GM12878 (cell line): Measurements from ENCODE around the gene APCDD1. TPM values are rescaled to one million over a fixed set of nuclear protein-coding genes. Genes with fewer than 3 reads are reported as not detected.

Experiments used
- ATAC-seq: fragments of 200-7000 bp; cut with Tn5 transposase; 3 replicates; pipeline ENCODE4 v1.9.1; 2020; ENCODE audit warnings: mild to moderate bottlenecking, moderate library complexity
- BruUV-seq: library from RNA; stranded (reverse); fragments of 400-500 nt; replicated peaks from 2 replicates; lab custom pipeline; 2021; lab: Mats Ljungman, UMichigan
- CTCF ChIA-PET: fragments of 300-600 bp; sonication (Branson Sonifier 250); formaldehyde crosslinking; extraction: SDS; loops from one replicate; lab custom pipeline; 2021; ENCODE audit warnings: inconsistent platforms; lab: Yijun Ruan, JAX
- POLR2A ChIA-PET: fragments of 350-600 bp; formaldehyde crosslinking; extraction: SDS; loops from one replicate; lab custom pipeline; 2021; ENCODE audit warnings: inconsistent platforms; lab: Charles Lee
- RAD21 ChIA-PET: fragments of 300-600 bp; sonication (Branson Sonifier 250); formaldehyde crosslinking; loops from one replicate; lab custom pipeline; 2023; ENCODE audit warnings: antibody characterized with exemption; ENCODE audit not compliant: unreplicated experiment; lab: Charles Lee
- SMC1A ChIA-PET: fragments of 300-600 bp; sonication (Branson Sonifier 250); formaldehyde crosslinking; loops from one replicate; lab custom pipeline; 2023; ENCODE audit not compliant: unreplicated experiment, uncharacterized antibody; lab: Charles Lee
- DNase-seq: peaks from one replicate; pipeline ENCODE4 v3.0.0-alpha.2; 2011; ENCODE audit warnings: low read depth, low spot score
- FAIRE-seq: peaks from 3 replicates; lab custom pipeline; 2011; peaks lifted over from hg19 to GRCh38; lab: Jason Lieb, UNC
- H2AFZ ChIP-seq: 2 replicates; pipeline ENCODE4 v1.6.0; 2011; ENCODE audit warnings: low read depth, low read length, control low read depth; ENCODE audit not compliant: control insufficient read depth
- H3K27ac ChIP-seq: 2 replicates; pipeline ENCODE4 v1.5.1; 2011; ENCODE audit warnings: control low read depth; ENCODE audit not compliant: control insufficient read depth, insufficient read depth
- H3K27me3 ChIP-seq, 2 experiments: replicated peaks in 1 of 2; 2 replicates each; pipeline versions ENCODE4 v1.6.0 to v1.6.1; 2011; ENCODE audit warnings: low read length in 1 of 2; ENCODE audit not compliant: control insufficient read depth in 2 of 2, insufficient read depth in 2 of 2
- H3K36me3 ChIP-seq, 2 experiments: 2 replicates each; pipeline ENCODE4 v1.5.1; 2011; ENCODE audit warnings: low read length in 1 of 2; ENCODE audit not compliant: control insufficient read depth in 2 of 2, insufficient read depth in 2 of 2
- H3K4me1 ChIP-seq: 2 replicates; pipeline ENCODE4 v1.6.1; 2011; ENCODE audit warnings: mild to moderate bottlenecking, low read length, moderate library complexity, mixed read lengths; ENCODE audit not compliant: control insufficient read depth, insufficient read depth
- H3K4me2 ChIP-seq: 2 replicates; pipeline ENCODE4 v1.6.0; 2011; ENCODE audit warnings: control low read depth; ENCODE audit not compliant: control insufficient read depth, insufficient read depth
- H3K4me3 ChIP-seq: fragments of 200-600 bp; sonication (generic); 2 replicates; pipeline ENCODE4 v1.5.1; 2016
- H3K79me2 ChIP-seq: 2 replicates; pipeline ENCODE4 v1.6.0; 2011; ENCODE audit warnings: low read length; ENCODE audit not compliant: control insufficient read depth, insufficient read depth
- H3K9ac ChIP-seq: 2 replicates; pipeline ENCODE4 v1.8.0; 2011; ENCODE audit warnings: low read length, control low read depth, mixed read lengths; ENCODE audit not compliant: control insufficient read depth, insufficient read depth
- H3K9me3 ChIP-seq: replicated peaks from 3 replicates; pipeline ENCODE4 v1.5.1; 2011; ENCODE audit warnings: mild to moderate bottlenecking, low read length; ENCODE audit not compliant: control insufficient read depth, insufficient read depth
- H4K20me1 ChIP-seq: 2 replicates; pipeline ENCODE4 v1.6.0; 2011; ENCODE audit not compliant: control insufficient read depth, insufficient read depth
- ATF7 ChIP-seq: fragments of 450-650 bp; IDR thresholded peaks from 2 replicates; pipeline ENCODE4 v1.6.1; 2016; ENCODE audit warnings: low read depth, mild to moderate bottlenecking
- MYB ChIP-seq: fragments of 150-350 bp; IDR thresholded peaks from 2 replicates; pipeline ENCODE4 v1.6.1; 2014; ENCODE audit warnings: mild to moderate bottlenecking, low read depth, low read length, borderline replicate concordance
- NFYA ChIP-seq: IDR thresholded peaks from 2 replicates; pipeline ENCODE4 v1.6.1; 2011; ENCODE audit warnings: low read depth, mild to moderate bottlenecking, low read length, improper control_type of control experiment, borderline replicate concordance
- NR2C1 ChIP-seq: fragments of 450-650 bp; IDR thresholded peaks from 2 replicates; pipeline ENCODE4 v1.6.1; 2017; ENCODE audit warnings: antibody characterized with exemption, mild to moderate bottlenecking, moderate library complexity
- PKNOX1 ChIP-seq: fragments of 450-650 bp; IDR thresholded peaks from 2 replicates; pipeline ENCODE4 v1.6.1; 2016; ENCODE audit warnings: mild to moderate bottlenecking
- SMAD5 ChIP-seq: IDR thresholded peaks from 2 replicates; pipeline ENCODE4 v1.6.1; 2016; ENCODE audit warnings: antibody characterized with exemption, low read depth
- ZNF687 ChIP-seq: fragments of 450-650 bp; IDR thresholded peaks from 2 replicates; pipeline ENCODE4 v1.6.1; 2017; ENCODE audit warnings: mild to moderate bottlenecking, moderate library complexity
- ZZZ3 ChIP-seq: IDR thresholded peaks from 2 replicates; pipeline ENCODE4 v1.6.1; 2011; ENCODE audit warnings: low read depth; ENCODE audit not compliant: control insufficient read depth, insufficient read length
- WGBS: methylation state at CpG from one replicate; pipeline ENCODE4 v1.1.6; 2016; ENCODE audit warnings: low lambda C conversion rate; ENCODE audit not compliant: insufficient replicate concordance, insufficient coverage; ENCODE audit errors: missing lambda C conversion rate; 5-methylcytosine and 5-hydroxymethylcytosine counted together
- in situ Hi-C: fragments of 300-500 bp; cut with MboI; formaldehyde crosslinking; loops from 9 replicates; pipeline ENCODE4 v1.14.3; 2018; ENCODE audit warnings: mixed read lengths
- intact Hi-C: fragments of 100-400 bp; cut with micrococcal nuclease; formaldehyde crosslinking; loops from one replicate; pipeline ENCODE4 v1.14.2; 2022; ENCODE audit not compliant: unreplicated experiment
- polyA plus RNA-seq, 11 experiments: library from polyadenylated mRNA; depleted of rRNA in 4 of 11; unstranded in 6 of 11; stranded (reverse) in 5 of 11; fragments of >200 nt; fragmentation: Nextera tagmentation in 4 of 11; fragmentation: Illumina TruSeq in 1 of 11; extraction: Ambion mirVana in 4 of 11; extraction: Trizol in 1 of 11; gene quantifications; 1 replicate in 1 of 11; 2 replicates in 10 of 11; pipeline versions ENCODE4 v1.2.1 to v1.2.3, GENCODE V29; 2011 to 2016; ENCODE audit warnings: inconsistent platforms in 2 of 11, missing spikeins in 2 of 11, low read depth in 1 of 11
- total RNA-seq, 4 experiments: library from RNA; depleted of rRNA in 3 of 4; stranded (reverse); fragments of >200 nt in 3 of 4; fragmentation: Illumina TruSeq in 1 of 4; extraction: Trizol in 1 of 4; gene quantifications; 2 replicates each; pipeline versions ENCODE4 v1.2.1 to v1.2.3, GENCODE V29; 2013 to 2021

Gene APCDD1
- total and polyA plus RNA-seq, 10 of the 15 experiments (the other 5 are each of a cell fraction or from before 2014, with no cell fraction given), result not detected

- intact Hi-C loops (no loop called here), in situ Hi-C loops (no loop called here)
- Histone ChIP-seq H3K9ac (no peak overlapping the region), H3K79me2 (peaks cover 9% of the 10 kb centered on the region), H3K27ac (no peak overlapping the region), H3K4me2 (no peak overlapping the region), H3K4me3 (no peak overlapping the region), H3K36me3 (peaks cover 2% of the 10 kb centered on the region in 2 experiments), H3K9me3 (no peaks in the 10 kb centered on the region), H4K20me1 (no peaks in the 10 kb centered on the region), H2AFZ (no peak overlapping the region), H3K4me1 (no peaks in the 10 kb centered on the region), H3K27me3 (no peaks in the 10 kb centered on the region)
- ChIA-PET POLR2A (no interaction called here), CTCF (interaction anchor here (1.0 to 2.1 kb wide), 2 partner anchors 24 to 618 kb away, joined by 3 to 9 read pairs; no protein-coding TSS in a partner anchor), RAD21 (interaction anchor here (2.2 kb wide), 1 partner anchor 11 kb away, joined by 7 read pairs; the partner anchor contains the start of gene NAPG), SMC1A (interaction anchor here (2.5 kb wide), 1 partner anchor 10 kb away, joined by 6 read pairs; no protein-coding TSS in a partner anchor)
- ATAC-seq (no peak), DNase-seq (no peak), FAIRE-seq (no peak)
- BruUV-seq, result no TSS peak
- WGBS, result 98% methylated on average over 2 of the region's 2 CpGs
- TF ChIP-seq SMAD5 (no peak), NFYA (no peak), ZNF687 (no peak), NR2C1 (no peak), ATF7 (no peak), ZZZ3 (no peak), MYB (no peak), PKNOX1 (no peak)
These were observed 81.8 kb downstream of the APCDD1 start for GRCh38 chr18:10536280-10536679.
